Urothelium cell line (cell line): Measurements from ENCODE around the gene ANAPC15.
"Not testable (repeated sequence)": the region's sequence is repeated elsewhere in the genome, so short reads cannot be mapped to it uniquely, and the experiment has no call there.

Experiments
- DNase-seq: peaks from one replicate; pipeline ENCODE4 v3.0.0; 2011; ENCODE audit warnings: low spot score, mixed read lengths
- FAIRE-seq: peaks from 2 replicates; lab custom pipeline; 2011; peaks lifted over from hg19 to GRCh38; lab: Jason Lieb, UNC

The ANAPC15 gene

GRCh38 chr11:72112143-72112977 lies at the start of gene ANAPC15:
Gene ANAPC15 (minus strand): TSS chr11:72112695. CDS start chr11:72111276, 1,419 bp downstream.
- FAIRE-seq (peak; percentile 96), DNase-seq (peak; percentile 95)

- no peak for DNase-seq
- no peak for FAIRE-seq
Observed at GRCh38 chr11:72160319-72160718, 47.8 kb upstream of the ANAPC15 start.

GRCh38 chr11:72157131-72157530 lies 44.6 kb upstream of the ANAPC15 start:
- no peak for FAIRE-seq
- no peak for DNase-seq

GRCh38 chr11:72155751-72156150 lies 43.3 kb upstream of the ANAPC15 start:
- FAIRE-seq = no peak
- DNase-seq = no peak

GRCh38 chr11:72154816-72155215 lies 42.3 kb upstream of the ANAPC15 start:
- DNase-seq (no peak), FAIRE-seq (no peak)

GRCh38 chr11:72153874-72154273 lies 41.4 kb upstream of the ANAPC15 start:
- not testable (repeated sequence) for DNase-seq, FAIRE-seq

GRCh38 chr11:72150882-72151281 lies 38.4 kb upstream of the ANAPC15 start:
- DNase-seq (no peak), FAIRE-seq (no peak)

GRCh38 chr11:72146625-72147024 lies 34.1 kb upstream of the ANAPC15 start:
- DNase-seq (no peak), FAIRE-seq (no peak)

- DNase-seq = no peak
- FAIRE-seq = no peak
Observed at GRCh38 chr11:72144807-72145565, 32.5 kb upstream of the ANAPC15 start.

GRCh38 chr11:72142543-72142942 lies 30.0 kb upstream of the ANAPC15 start:
- peak; percentile 72 for FAIRE-seq

GRCh38 chr11:72142086-72142485 lies 29.6 kb upstream of the ANAPC15 start:
- DNase-seq = not testable (repeated sequence)
- FAIRE-seq = peak; percentile 86

More at GRCh38 chr11:72142543-72142942, 30.0 kb upstream of the ANAPC15 start:
- not testable (repeated sequence) for DNase-seq

GRCh38 chr11:72141066-72141465 lies 28.6 kb upstream of the ANAPC15 start:
- FAIRE-seq (no peak), DNase-seq (peak; percentile 76)

GRCh38 chr11:72140661-72141060 lies 28.2 kb upstream of the ANAPC15 start:
- FAIRE-seq = no peak
- no peak for DNase-seq

- no peak for FAIRE-seq
- DNase-seq = no peak
Observed at GRCh38 chr11:72139500-72139899, 27.0 kb upstream of the ANAPC15 start.

GRCh38 chr11:72138821-72139390 lies 26.4 kb upstream of the ANAPC15 start:
- no peak for DNase-seq
- FAIRE-seq = no peak

- peak; percentile 30 for DNase-seq
- FAIRE-seq = no peak
Observed at GRCh38 chr11:72136684-72137262, 24.3 kb upstream of the ANAPC15 start.

- no peak for DNase-seq
- FAIRE-seq = peak; percentile 96
Observed at GRCh38 chr11:72135891-72136683, 23.6 kb upstream of the ANAPC15 start.

GRCh38 chr11:72135473-72135872 lies 23.0 kb upstream of the ANAPC15 start, which contains the start of gene FOLR3:
Gene FOLR3 (plus strand): TSS chr11:72135725. CDS start chr11:72135953, 228 bp downstream.
- DNase-seq, FAIRE-seq: not testable (repeated sequence)

GRCh38 chr11:72132646-72133045 lies 20.2 kb upstream of the ANAPC15 start:
- FAIRE-seq (no peak), DNase-seq (no peak)

- no peak for FAIRE-seq
- no peak for DNase-seq
Observed at GRCh38 chr11:72129381-72129780, 16.9 kb upstream of the ANAPC15 start.
